K562 (cell line): ENCODE measurements around the gene CAMK2B.

ENCODE experiments used
- CBFB ChIP-seq: sonication (generic); formaldehyde crosslinking; IDR thresholded peaks from 2 replicates; pipeline ENCODE4 v1.4.0; 2020; ENCODE audit warnings: mild to moderate bottlenecking, missing genetic modification reagents
- GTF3C2 ChIP-seq: IDR thresholded peaks from 3 replicates; pipeline ENCODE4 v1.6.1; 2011; ENCODE audit warnings: borderline replicate concordance, mild to moderate bottlenecking, moderate library complexity; ENCODE audit not compliant: insufficient read length; ENCODE audit errors: extremely low read depth
- HMGXB4 ChIP-seq: sonication (generic); formaldehyde crosslinking; IDR thresholded peaks from 2 replicates; pipeline ENCODE4 v1.8.1; 2023; ENCODE audit warnings: mild to moderate bottlenecking, missing genetic modification reagents
- JUND ChIP-seq, 2 experiments: IDR thresholded peaks; 2 replicates in 1 of 2; 3 replicates in 1 of 2; pipeline ENCODE4 v1.6.1; 2011; ENCODE audit warnings: borderline replicate concordance in 2 of 2, low read depth in 2 of 2, low read length in 2 of 2, improper control_type of control experiment in 1 of 2, missing biosample characterization in 1 of 2, missing genetic modification characterization in 1 of 2, missing genetic modification reagents in 1 of 2
- MAFK ChIP-seq: IDR thresholded peaks from 2 replicates; pipeline ENCODE4 v1.6.1; 2011; ENCODE audit warnings: low read length, improper control_type of control experiment
- ZNF274 ChIP-seq: IDR thresholded peaks from 2 replicates; pipeline ENCODE4 v1.6.1; 2011; ENCODE audit warnings: low read depth, mild to moderate bottlenecking, low read length, moderate library complexity, borderline replicate concordance
- ZNF511 ChIP-seq: sonication (generic); formaldehyde crosslinking; IDR thresholded peaks from 2 replicates; pipeline ENCODE4 v1.8.0; 2022; ENCODE audit warnings: mild to moderate bottlenecking, missing genetic modification reagents
- ZZZ3 ChIP-seq: fragments of 450-650 bp; IDR thresholded peaks from 2 replicates; pipeline ENCODE4 v1.6.1; 2016; ENCODE audit warnings: antibody characterized with exemption, mild to moderate bottlenecking, moderate library complexity

GRCh38 chr7:44267719-44268421 is 57.5 kb downstream of the CAMK2B start:
- no peak for TF ChIP-seq HMGXB4 (CRISPR knock-in tag)
- TF ChIP-seq MAFK: no peak
- no peak for TF ChIP-seq GTF3C2
- TF ChIP-seq ZZZ3: no peak
- no peak for TF ChIP-seq ZNF511 (CRISPR knock-in tag)
- no peak for TF ChIP-seq ZNF274
- TF ChIP-seq JUND (IDR thresholded peaks at IDR 0.05; ENCODE audit: borderline replicate concordance, low read depth, low read length): no peak
- TF ChIP-seq JUND (tag; IDR thresholded peaks at IDR 0.05; ENCODE audit: borderline replicate concordance, low read depth, low read length): no peak
- no peak for TF ChIP-seq CBFB (CRISPR knock-in tag)
